Testis (tissue), 2 donors: ENCODE measurements around the gene AKR1C3.

Experiments
- CTCF ChIP-seq, 3 experiments: fragments of 450-650 bp in 2 of 3; fragments of 200-600 bp in 1 of 3; sonication (generic) in 1 of 3; IDR thresholded peaks; one replicate each; pipeline ENCODE4 v1.5.1; 2016 to 2019; ENCODE audit warnings: antibody characterized with exemption in 3 of 3, mild to moderate bottlenecking in 2 of 3, moderate library complexity in 1 of 3
- POLR2A ChIP-seq: fragments of 450-650 bp; IDR thresholded peaks from one replicate; pipeline ENCODE4 v1.6.1; 2017; ENCODE audit warnings: antibody characterized with exemption, mild to moderate bottlenecking, moderate library complexity

GRCh38 chr10:5142199-5142598 is 48.0 kb downstream of the AKR1C3 start:
- no peak for TF ChIP-seq CTCF (IDR thresholded peaks at IDR 0.05)
- no peak for TF ChIP-seq POLR2A
